WTC11 (cell line): Measurements from ENCODE around the gene ZNF43. TPM values are rescaled to one million over a fixed set of nuclear protein-coding genes. Genes with fewer than 3 reads are reported as not detected.
"Not testable (repeated sequence)": the region's sequence is repeated elsewhere in the genome, so short reads cannot be mapped to it uniquely, and the experiment has no call there.

Experiments used
- ATAC-seq: fragments of 200-7000 bp; cut with Tn5 transposase; 2 replicates; pipeline ENCODE4 v1.10.0; 2021; ENCODE audit warnings: mild to moderate bottlenecking, moderate library complexity
- CTCF ChIA-PET: fragments of 300-600 bp; sonication (Branson Sonifier 250); formaldehyde crosslinking; loops from one replicate; lab custom pipeline; 2021; ENCODE audit warnings: antibody characterized with exemption; lab: Charles Lee
- POLR2A ChIA-PET: fragments of 350-600 bp; sonication (Branson Sonifier 250); formaldehyde crosslinking; loops from one replicate; lab custom pipeline; 2021; ENCODE audit warnings: antibody characterized with exemption; lab: Charles Lee
- DNase-seq: peaks from one replicate; pipeline ENCODE4 v3.0.0; 2021; ENCODE audit warnings: low spot score
- H3K27ac Mint-ChIP-seq: 2 replicates; pipeline ENCODE4 v1.8.0; 2021; ENCODE audit warnings: mixed read lengths
- H3K27me3 Mint-ChIP-seq: 2 replicates; pipeline ENCODE4 v1.8.0; 2021; ENCODE audit warnings: low read depth, mild to moderate bottlenecking, moderate library complexity, mixed read lengths
- H3K36me3 Mint-ChIP-seq: 2 replicates; pipeline ENCODE4 v1.8.0; 2021; ENCODE audit warnings: mixed read lengths
- H3K4me1 Mint-ChIP-seq: 2 replicates; pipeline ENCODE4 v1.8.0; 2022; ENCODE audit warnings: mixed read lengths
- H3K4me3 Mint-ChIP-seq: 2 replicates; pipeline ENCODE4 v1.8.0; 2021; ENCODE audit warnings: mild to moderate bottlenecking, moderate library complexity, mixed read lengths
- H3K9me3 Mint-ChIP-seq: 2 replicates; pipeline ENCODE4 v1.8.0; 2021; ENCODE audit warnings: mixed read lengths
- CDX4 ChIP-seq: fragments of 250-450 bp; sonication (Bioruptor Pico); IDR thresholded peaks from 2 replicates; pipeline ENCODE4 v1.9.0; 2021; ENCODE audit warnings: moderate library complexity, mild to moderate bottlenecking, inconsistent platforms, borderline replicate concordance
- E2F5 ChIP-seq: sonication (generic); formaldehyde crosslinking; IDR thresholded peaks from 2 replicates; pipeline ENCODE4 v1.8.1; 2022; ENCODE audit warnings: mild to moderate bottlenecking, moderate library complexity, missing genetic modification reagents
- ESRRA ChIP-seq: sonication (generic); formaldehyde crosslinking; IDR thresholded peaks from 2 replicates; pipeline ENCODE4 v1.8.1; 2022; ENCODE audit warnings: mild to moderate bottlenecking, missing genetic modification reagents, borderline replicate concordance
- HMGXB4 ChIP-seq: sonication (generic); formaldehyde crosslinking; IDR thresholded peaks from 2 replicates; pipeline ENCODE4 v1.8.1; 2023; ENCODE audit warnings: mild to moderate bottlenecking, moderate library complexity, missing genetic modification reagents
- TEAD4 ChIP-seq: sonication (generic); formaldehyde crosslinking; IDR thresholded peaks from 2 replicates; pipeline ENCODE4 v1.8.0; 2022; ENCODE audit warnings: mild to moderate bottlenecking, missing genetic modification reagents
- USF1 ChIP-seq: sonication (generic); formaldehyde crosslinking; IDR thresholded peaks from 2 replicates; pipeline ENCODE4 v1.8.0; 2022; ENCODE audit warnings: mild to moderate bottlenecking, missing genetic modification reagents
- ZNF671 ChIP-seq: fragments of 250-450 bp; sonication (Bioruptor Pico); IDR thresholded peaks from 2 replicates; pipeline ENCODE4 v1.8.0; 2021; ENCODE audit warnings: mild to moderate bottlenecking
- total RNA-seq: library from RNA; stranded (reverse); gene quantifications from 3 replicates; pipeline ENCODE4 v1.2.3, GENCODE V29; 2021
- TF ChIP-seq, protein P1 (sequence below): sonication (generic); formaldehyde crosslinking; IDR thresholded peaks from 2 replicates; pipeline ENCODE4 v1.8.0; 2022; ENCODE audit warnings: mild to moderate bottlenecking, missing genetic modification reagents
- TF ChIP-seq, protein P2 (sequence below): sonication (generic); formaldehyde crosslinking; IDR thresholded peaks from 2 replicates; pipeline ENCODE4 v1.8.1; 2023; ENCODE audit warnings: mild to moderate bottlenecking, missing genetic modification reagents, borderline replicate concordance

Gene ZNF43
- total RNA-seq, 1 experiment from 2014 or later, result 55.2 TPM

DNA sequence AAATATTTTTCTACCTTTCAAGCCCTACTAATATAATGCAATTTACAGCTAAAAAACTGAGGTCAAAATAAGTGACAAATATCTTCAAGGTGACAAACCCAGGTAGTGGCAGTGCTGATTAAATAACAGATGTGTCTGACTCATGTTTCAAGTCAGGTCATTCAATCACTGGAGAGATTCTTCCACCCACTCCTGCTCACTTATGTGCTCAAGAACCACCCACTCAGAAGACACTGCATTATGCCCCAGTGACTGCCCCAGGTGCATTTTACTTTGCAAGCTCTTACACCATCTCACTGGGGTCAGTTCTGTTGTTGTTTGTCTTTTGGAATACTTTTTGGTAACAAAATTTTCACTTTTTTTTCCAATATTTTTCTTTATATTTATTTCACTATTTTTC, 70.8 kb downstream of the ZNF43 start:
- H3K4me1 Mint-ChIP-seq, result peaks cover 10% of the 10 kb centered on the region
- H3K27me3 Mint-ChIP-seq, result no peaks in the 10 kb centered on the region
- H3K36me3 Mint-ChIP-seq, result peaks cover 56% of the 10 kb centered on the region
- no peak overlapping the region for H3K27ac Mint-ChIP-seq
- H3K4me3 Mint-ChIP-seq, result peak overlapping the region; percentile 98; the same call in 1 of the 2 replicates
- DNase-seq, result no peak
- POLR2A ChIA-PET, result interaction anchor here (1.2 kb wide), 1 partner anchor 71 kb away, joined by 4 read pairs; the partner anchor contains the start of gene ZNF43
- TF ChIP-seq, protein P1, sequence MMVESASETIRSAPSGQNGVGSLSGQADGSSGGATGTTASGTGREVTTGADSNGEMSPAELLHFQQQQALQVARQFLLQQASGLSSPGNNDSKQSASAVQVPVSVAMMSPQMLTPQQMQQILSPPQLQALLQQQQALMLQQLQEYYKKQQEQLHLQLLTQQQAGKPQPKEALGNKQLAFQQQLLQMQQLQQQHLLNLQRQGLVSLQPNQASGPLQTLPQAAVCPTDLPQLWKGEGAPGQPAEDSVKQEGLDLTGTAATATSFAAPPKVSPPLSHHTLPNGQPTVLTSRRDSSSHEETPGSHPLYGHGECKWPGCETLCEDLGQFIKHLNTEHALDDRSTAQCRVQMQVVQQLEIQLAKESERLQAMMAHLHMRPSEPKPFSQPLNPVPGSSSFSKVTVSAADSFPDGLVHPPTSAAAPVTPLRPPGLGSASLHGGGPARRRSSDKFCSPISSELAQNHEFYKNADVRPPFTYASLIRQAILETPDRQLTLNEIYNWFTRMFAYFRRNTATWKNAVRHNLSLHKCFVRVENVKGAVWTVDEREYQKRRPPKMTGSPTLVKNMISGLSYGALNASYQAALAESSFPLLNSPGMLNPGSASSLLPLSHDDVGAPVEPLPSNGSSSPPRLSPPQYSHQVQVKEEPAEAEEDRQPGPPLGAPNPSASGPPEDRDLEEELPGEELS (CRISPR knock-in tag), result no peak
- TF ChIP-seq ZNF671 (CRISPR knock-in tag) (no peak), USF1 (CRISPR knock-in tag) (no peak), TEAD4 (CRISPR knock-in tag) (no peak)
- TF ChIP-seq, all 79 proteins: peak for 0
- CTCF ChIA-PET, result no interaction called here
- no peak for ATAC-seq
- peaks cover 36% of the 10 kb centered on the region for H3K9me3 Mint-ChIP-seq

- H3K27me3 Mint-ChIP-seq, DNase-seq, POLR2A ChIA-PET, CTCF ChIA-PET, H3K4me1 Mint-ChIP-seq, H3K4me3 Mint-ChIP-seq, ATAC-seq, H3K27ac Mint-ChIP-seq: not testable (repeated sequence)
- Mint-ChIP-seq H3K36me3 (peaks cover 85% of the 10 kb centered on the region), H3K9me3 (peaks cover 28% of the 10 kb centered on the region)
Measured at GRCh38 chr19:21761547-21761946, 74.4 kb downstream of the ZNF43 start.

DNA sequence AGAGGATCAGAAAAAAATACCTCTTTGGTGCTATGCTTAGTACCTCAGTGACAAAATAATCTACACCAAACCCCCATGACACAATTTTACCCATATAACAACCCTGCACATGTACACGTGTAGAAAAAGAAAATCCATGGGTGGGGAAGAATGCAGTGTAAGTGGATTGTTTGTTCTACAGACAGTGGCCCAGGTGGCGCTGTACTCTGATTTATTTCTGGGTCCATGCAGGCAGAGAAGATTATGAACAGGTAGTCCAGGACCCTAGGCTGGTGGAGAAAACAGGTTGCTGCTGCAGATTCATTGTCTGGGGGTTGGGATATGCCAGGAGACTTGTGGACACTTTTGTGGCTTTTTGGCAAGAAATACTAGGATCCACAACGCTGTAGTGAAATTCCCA, 77.7 kb downstream of the ZNF43 start:
- ChIA-PET CTCF (no interaction called here), POLR2A (no interaction called here)
- ATAC-seq (no peak), DNase-seq (no peak)
- Mint-ChIP-seq H3K4me1 (no peaks in the 10 kb centered on the region), H3K9me3 (peaks cover 36% of the 10 kb centered on the region), H3K36me3 (peaks cover 80% of the 10 kb centered on the region), H3K27ac (no peak overlapping the region), H3K27me3 (no peaks in the 10 kb centered on the region), H3K4me3 (no peak overlapping the region)
- TF ChIP-seq ESRRA (CRISPR knock-in tag), result no peak
- TF ChIP-seq, protein P2, sequence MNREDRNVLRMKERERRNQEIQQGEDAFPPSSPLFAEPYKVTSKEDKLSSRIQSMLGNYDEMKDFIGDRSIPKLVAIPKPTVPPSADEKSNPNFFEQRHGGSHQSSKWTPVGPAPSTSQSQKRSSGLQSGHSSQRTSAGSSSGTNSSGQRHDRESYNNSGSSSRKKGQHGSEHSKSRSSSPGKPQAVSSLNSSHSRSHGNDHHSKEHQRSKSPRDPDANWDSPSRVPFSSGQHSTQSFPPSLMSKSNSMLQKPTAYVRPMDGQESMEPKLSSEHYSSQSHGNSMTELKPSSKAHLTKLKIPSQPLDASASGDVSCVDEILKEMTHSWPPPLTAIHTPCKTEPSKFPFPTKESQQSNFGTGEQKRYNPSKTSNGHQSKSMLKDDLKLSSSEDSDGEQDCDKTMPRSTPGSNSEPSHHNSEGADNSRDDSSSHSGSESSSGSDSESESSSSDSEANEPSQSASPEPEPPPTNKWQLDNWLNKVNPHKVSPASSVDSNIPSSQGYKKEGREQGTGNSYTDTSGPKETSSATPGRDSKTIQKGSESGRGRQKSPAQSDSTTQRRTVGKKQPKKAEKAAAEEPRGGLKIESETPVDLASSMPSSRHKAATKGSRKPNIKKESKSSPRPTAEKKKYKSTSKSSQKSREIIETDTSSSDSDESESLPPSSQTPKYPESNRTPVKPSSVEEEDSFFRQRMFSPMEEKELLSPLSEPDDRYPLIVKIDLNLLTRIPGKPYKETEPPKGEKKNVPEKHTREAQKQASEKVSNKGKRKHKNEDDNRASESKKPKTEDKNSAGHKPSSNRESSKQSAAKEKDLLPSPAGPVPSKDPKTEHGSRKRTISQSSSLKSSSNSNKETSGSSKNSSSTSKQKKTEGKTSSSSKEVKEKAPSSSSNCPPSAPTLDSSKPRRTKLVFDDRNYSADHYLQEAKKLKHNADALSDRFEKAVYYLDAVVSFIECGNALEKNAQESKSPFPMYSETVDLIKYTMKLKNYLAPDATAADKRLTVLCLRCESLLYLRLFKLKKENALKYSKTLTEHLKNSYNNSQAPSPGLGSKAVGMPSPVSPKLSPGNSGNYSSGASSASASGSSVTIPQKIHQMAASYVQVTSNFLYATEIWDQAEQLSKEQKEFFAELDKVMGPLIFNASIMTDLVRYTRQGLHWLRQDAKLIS (CRISPR knock-in tag), result no peak
- no peak for TF ChIP-seq CDX4
- no peak for TF ChIP-seq HMGXB4 (CRISPR knock-in tag)
- TF ChIP-seq E2F5 (CRISPR knock-in tag), result no peak

DNA sequence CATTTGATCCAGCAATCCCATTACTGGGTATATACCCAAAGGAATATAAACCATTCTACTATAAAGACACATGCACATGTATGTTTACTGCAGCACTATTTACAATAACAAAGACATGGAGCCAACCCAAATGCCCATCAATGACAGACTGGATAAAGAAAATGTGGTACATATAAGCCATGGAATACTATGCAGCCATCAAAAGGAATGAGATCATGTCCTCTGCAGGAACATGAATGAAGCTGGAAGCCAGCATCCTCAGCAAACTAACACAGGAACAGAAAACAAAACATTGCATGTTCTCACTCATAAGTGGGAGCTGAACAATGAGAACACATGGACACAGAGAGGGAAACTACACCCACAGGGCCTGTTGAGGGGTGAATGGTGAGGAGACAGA, 80.4 kb downstream of the ZNF43 start:
- Mint-ChIP-seq H3K9me3 (peaks cover 17% of the 10 kb centered on the region), H3K36me3 (peaks cover 74% of the 10 kb centered on the region)
- H3K27ac Mint-ChIP-seq, H3K27me3 Mint-ChIP-seq, H3K4me1 Mint-ChIP-seq, ATAC-seq, POLR2A ChIA-PET, CTCF ChIA-PET, H3K4me3 Mint-ChIP-seq, DNase-seq: not testable (repeated sequence)
